Left lung (tissue), 10 donors: ENCODE measurements around the gene KCNC1. TPM values are rescaled to one million over a fixed set of nuclear protein-coding genes. Genes with fewer than 3 reads are reported as not detected.

Source experiments
- ATAC-seq: fragments of 200-7000 bp; cut with Tn5 transposase; one replicate; pipeline ENCODE4 v1.9.1; 2020; ENCODE audit warnings: moderate library complexity
- DNase-seq, 4 donors: peaks; one replicate each; pipeline ENCODE4 v3.0.0-alpha.2; 2013 to 2020
- H3K27ac ChIP-seq, 2 donors: fragments of 200-600 bp; sonication (generic) in 1 of 2; one replicate each; pipeline versions ENCODE4 v1.5.0 to v1.8.0; 2020 to 2021
- H3K27me3 ChIP-seq, 2 donors: fragments of 200-600 bp; sonication (generic) in 1 of 2; one replicate each; pipeline versions ENCODE4 v1.5.0 to v1.8.0; 2020 to 2021
- H3K36me3 ChIP-seq, 2 donors: fragments of 200-600 bp; sonication (generic) in 1 of 2; one replicate each; pipeline versions ENCODE4 v1.5.0 to v1.8.0; 2020 to 2021
- H3K4me1 ChIP-seq, 2 donors: fragments of 200-600 bp; one replicate each; pipeline ENCODE4 v1.8.0; 2021
- H3K4me3 ChIP-seq, 2 donors: fragments of 200-600 bp; sonication (generic) in 1 of 2; one replicate each; pipeline versions ENCODE4 v1.5.0 to v1.8.0; 2020 to 2021; ENCODE audit warnings: mild to moderate bottlenecking in 1 of 2
- H3K9me3 ChIP-seq, 2 donors: fragments of 200-600 bp; sonication (generic) in 1 of 2; one replicate each; pipeline versions ENCODE4 v1.5.0 to v1.8.0; 2020 to 2021
- intact Hi-C, 2 donors: fragments of 100-400 bp; cut with DNase I; formaldehyde crosslinking; loops; one replicate each; pipeline versions ENCODE4 v1.11.2 to v1.14.2; 2022
- polyA plus RNA-seq, 6 donors: library from polyadenylated mRNA; unstranded; fragments of 120-200 nt; gene quantifications; one replicate each; pipeline ENCODE4 v1.2.1, GENCODE V29; 2013; ENCODE audit not compliant: insufficient read length in 6 of 6
- total RNA-seq, 2 donors: library from RNA; stranded (reverse); fragmentation: NEBNext Ultra II Directional; extraction: Animal tissue kit (Norgen Biotek cat#: 25700); gene quantifications; one replicate each; pipeline ENCODE4 v1.2.1, GENCODE V29; 2021
- TF ChIP-seq, protein P1 (sequence below), 2 donors: fragments of 200-600 bp; sonication (generic) in 1 of 2; IDR thresholded peaks; one replicate each; pipeline versions ENCODE4 v1.5.0 to v1.8.0; 2021; ENCODE audit warnings: antibody characterized with exemption in 2 of 2
- donor health status: DM: no; HTN: yes; CAD: no.
- donor health status: DM: no; HTN: no; CAD: no.

The KCNC1 gene
- total and polyA plus RNA-seq, 8 donors = 0.78 to 1.2 (median 0.89) TPM; not detected in 2

DNA sequence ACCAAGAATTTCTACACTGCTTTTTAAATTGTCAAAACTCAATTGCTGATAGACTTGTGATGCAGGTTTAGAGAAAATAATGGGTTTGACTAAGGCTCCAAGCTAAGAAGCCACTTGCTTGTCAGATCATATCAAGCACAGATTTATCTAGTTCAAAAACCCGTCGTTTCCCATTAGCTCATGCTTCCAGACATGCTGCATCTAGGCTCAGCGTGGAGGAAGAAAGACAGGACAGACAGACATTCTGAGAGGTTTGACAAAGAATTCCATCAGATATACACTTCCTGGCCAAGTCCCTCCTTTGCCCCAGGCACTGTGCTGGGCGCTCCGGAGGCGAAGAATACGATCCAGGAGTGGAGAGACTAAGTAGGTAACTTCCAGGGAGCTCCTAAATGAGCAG, 76.8 kb downstream of the KCNC1 start:
- H3K27me3 ChIP-seq = no peaks in the 10 kb centered on the region
- no peak overlapping the region for H3K4me3 ChIP-seq
- no peaks in the 10 kb centered on the region for H3K4me1 ChIP-seq
- intact Hi-C loops = no loop called here
- no peaks in the 10 kb centered on the region for H3K36me3 ChIP-seq
- H3K27ac ChIP-seq = no peak overlapping the region
- DNase-seq = no peak
- ATAC-seq = no peak
- H3K9me3 ChIP-seq = no peaks in the 10 kb centered on the region
- TF ChIP-seq, protein P1, sequence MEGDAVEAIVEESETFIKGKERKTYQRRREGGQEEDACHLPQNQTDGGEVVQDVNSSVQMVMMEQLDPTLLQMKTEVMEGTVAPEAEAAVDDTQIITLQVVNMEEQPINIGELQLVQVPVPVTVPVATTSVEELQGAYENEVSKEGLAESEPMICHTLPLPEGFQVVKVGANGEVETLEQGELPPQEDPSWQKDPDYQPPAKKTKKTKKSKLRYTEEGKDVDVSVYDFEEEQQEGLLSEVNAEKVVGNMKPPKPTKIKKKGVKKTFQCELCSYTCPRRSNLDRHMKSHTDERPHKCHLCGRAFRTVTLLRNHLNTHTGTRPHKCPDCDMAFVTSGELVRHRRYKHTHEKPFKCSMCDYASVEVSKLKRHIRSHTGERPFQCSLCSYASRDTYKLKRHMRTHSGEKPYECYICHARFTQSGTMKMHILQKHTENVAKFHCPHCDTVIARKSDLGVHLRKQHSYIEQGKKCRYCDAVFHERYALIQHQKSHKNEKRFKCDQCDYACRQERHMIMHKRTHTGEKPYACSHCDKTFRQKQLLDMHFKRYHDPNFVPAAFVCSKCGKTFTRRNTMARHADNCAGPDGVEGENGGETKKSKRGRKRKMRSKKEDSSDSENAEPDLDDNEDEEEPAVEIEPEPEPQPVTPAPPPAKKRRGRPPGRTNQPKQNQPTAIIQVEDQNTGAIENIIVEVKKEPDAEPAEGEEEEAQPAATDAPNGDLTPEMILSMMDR (IDR thresholded peaks at IDR 0.05) = no peak

DNA sequence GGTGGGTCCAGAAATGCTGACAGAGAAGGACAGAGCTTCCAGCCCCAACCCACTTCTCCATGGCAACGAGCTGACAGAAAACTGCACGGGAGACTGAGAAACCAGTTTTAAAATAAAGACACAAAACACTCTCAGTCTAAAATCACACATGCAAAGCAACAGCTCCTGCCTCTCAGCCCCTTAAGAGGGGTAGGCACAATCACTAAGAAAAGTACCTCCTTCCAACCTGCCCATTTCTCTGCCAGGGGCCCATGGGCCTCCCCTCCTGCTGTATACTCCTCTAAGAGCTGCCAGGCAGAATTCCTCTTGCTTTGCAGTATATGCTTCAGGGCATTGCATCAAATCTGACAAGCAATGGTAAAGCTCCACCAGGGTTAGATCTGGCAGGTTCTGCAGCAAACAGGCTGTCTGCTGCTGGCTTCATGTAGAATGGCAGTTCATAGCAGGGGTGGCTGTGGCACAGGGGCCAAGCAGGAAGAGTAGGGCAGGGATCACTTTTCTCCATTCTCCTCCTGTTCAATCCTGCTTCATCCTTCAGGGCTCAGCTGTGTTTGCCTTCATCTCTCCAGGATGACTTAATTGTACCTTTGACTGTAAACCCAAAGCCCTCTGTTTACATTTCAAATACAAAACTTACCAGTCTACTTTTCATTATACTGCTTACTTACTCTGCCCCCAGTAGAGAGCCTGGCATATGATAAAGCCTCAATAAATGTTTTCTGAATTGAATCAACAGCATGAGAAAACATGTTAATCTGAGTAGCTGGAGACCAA, 77.7 kb downstream of the KCNC1 start:
- Histone ChIP-seq H3K9me3 (no peaks in the 10 kb centered on the region), H3K36me3 (no peaks in the 10 kb centered on the region), H3K27me3 (no peaks in the 10 kb centered on the region), H3K27ac (no peak overlapping the region), H3K4me1 (no peaks in the 10 kb centered on the region), H3K4me3 (no peak overlapping the region)
- DNase-seq = peak in 1 of 4 donors; percentile 23
- no peak for ATAC-seq
- TF ChIP-seq, protein P1 (IDR thresholded peaks at IDR 0.05) = no peak
- intact Hi-C loops = no loop called here

DNA sequence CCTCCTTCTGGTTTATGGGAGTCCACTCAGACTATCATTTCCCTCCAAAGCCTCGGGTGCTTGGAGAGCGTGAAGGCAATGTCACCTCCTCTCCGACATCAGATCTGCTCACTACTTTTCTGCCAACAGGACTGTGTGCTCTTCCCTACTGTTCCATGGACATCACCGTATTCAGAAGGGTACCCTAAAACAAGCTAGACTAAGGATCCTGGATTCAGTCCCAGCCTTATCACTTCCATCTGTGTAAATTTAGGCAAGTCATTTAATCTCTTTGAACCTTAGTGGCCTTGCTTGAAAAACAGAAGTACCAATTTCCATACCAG, 78.2 kb downstream of the KCNC1 start:
- H3K27ac ChIP-seq = no peak overlapping the region
- intact Hi-C loops = no loop called here

DNA sequence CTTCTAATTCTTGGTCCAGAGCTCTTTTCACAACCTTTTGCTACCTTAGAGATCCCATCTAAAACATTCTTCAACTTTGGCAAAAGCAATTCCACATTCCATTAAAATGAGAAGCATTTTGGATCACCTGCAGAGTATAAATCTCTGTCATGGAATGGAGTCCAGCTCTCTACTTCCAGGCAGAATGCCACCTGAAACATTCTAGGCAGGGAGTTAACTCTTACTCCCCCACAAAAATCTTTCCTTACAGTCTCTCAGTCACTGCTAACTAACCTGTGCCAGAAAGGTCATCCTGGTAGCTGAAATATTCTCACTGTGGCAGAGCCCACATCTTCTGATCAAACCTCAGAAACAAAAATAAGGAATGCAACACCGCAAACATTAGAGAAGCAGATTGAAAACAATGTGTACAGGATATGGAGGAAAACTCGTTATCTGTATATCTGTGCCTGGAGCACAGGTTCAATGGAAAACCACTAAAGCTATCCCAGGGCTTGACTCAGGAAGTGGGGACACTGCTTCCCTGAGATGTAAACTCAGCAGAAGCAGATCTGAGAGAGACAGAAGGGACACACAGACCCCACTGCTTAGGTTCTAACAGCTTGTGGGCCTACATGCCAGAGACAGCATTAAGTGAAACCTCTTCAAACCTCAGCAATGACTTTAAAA, 78.9 kb downstream of the KCNC1 start:
- H3K4me3 ChIP-seq = no peak overlapping the region
- no peaks in the 10 kb centered on the region for H3K9me3 ChIP-seq
- no peaks in the 10 kb centered on the region for H3K4me1 ChIP-seq
- TF ChIP-seq, protein P1 (IDR thresholded peaks at IDR 0.05) = no peak
- H3K36me3 ChIP-seq = no peaks in the 10 kb centered on the region
- H3K27ac ChIP-seq = no peak overlapping the region
- ATAC-seq (no peak), DNase-seq (no peak)
- intact Hi-C loops = no loop called here
- H3K27me3 ChIP-seq = no peaks in the 10 kb centered on the region

More for the DNA sequence above, 78.2 kb downstream of the KCNC1 start:
- H3K4me1 ChIP-seq = no peaks in the 10 kb centered on the region
- H3K4me3 ChIP-seq = no peak overlapping the region
- ATAC-seq (no peak), DNase-seq (no peak)
- no peaks in the 10 kb centered on the region for H3K27me3 ChIP-seq
- no peaks in the 10 kb centered on the region for H3K36me3 ChIP-seq
- TF ChIP-seq, protein P1 (IDR thresholded peaks at IDR 0.05) = no peak
- no peaks in the 10 kb centered on the region for H3K9me3 ChIP-seq

DNA sequence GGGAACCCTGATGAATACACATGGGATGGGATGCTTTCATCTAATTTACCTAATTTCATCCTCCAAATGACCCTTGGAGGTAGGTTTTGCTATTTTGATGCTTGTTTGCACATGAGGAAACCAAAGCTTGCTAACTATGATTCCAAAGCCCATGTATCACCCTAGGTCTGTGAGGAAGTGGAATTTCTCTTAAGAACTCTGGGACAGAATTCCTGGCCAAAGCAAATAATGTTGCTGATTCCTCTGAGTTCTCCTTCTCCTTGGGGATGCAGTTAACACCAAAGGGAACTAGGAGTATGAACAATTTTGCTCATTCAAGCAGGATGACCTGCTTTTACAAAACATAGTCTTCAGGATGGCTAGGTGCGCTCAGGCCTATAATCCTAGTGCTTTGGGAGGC, 80.0 kb downstream of the KCNC1 start:
- Histone ChIP-seq H3K4me1 (no peaks in the 10 kb centered on the region), H3K36me3 (no peaks in the 10 kb centered on the region), H3K4me3 (no peak overlapping the region), H3K9me3 (no peaks in the 10 kb centered on the region), H3K27me3 (no peaks in the 10 kb centered on the region), H3K27ac (no peak overlapping the region)
- DNase-seq (no peak), ATAC-seq (no peak)
- TF ChIP-seq, protein P1 (IDR thresholded peaks at IDR 0.05) = no peak
- intact Hi-C loops = no loop called here
